Esophagus squamous epithelium (tissue), 4 donors: ENCODE results near the gene SYTL5.

Source experiments
- CTCF ChIP-seq, 6 experiments: fragments of 450-650 bp in 4 of 6; fragments of 200-600 bp in 2 of 6; sonication (generic) in 2 of 6; IDR thresholded peaks; one replicate each; pipeline ENCODE4 v1.5.1; 2016 to 2019; ENCODE audit warnings: antibody characterized with exemption in 6 of 6, mild to moderate bottlenecking in 4 of 6, moderate library complexity in 4 of 6
- POLR2A ChIP-seq, 4 donors: fragments of 450-650 bp; IDR thresholded peaks; one replicate each; pipeline ENCODE4 v1.6.1; 2017; ENCODE audit warnings: antibody characterized with exemption in 4 of 4, mild to moderate bottlenecking in 4 of 4, moderate library complexity in 3 of 4

GRCh38 chrX:38156838-38157237 is 150.5 kb downstream of the SYTL5 start:
- TF ChIP-seq CTCF (IDR thresholded peaks at IDR 0.05), result no peak
- no peak for TF ChIP-seq POLR2A (IDR thresholded peaks at IDR 0.05)
